ENCODE data around the gene C1orf21.
"Not testable (repeated sequence)": the region's sequence is repeated elsewhere in the genome, so short reads cannot be mapped to it uniquely, and the experiment has no call there.

C1orf21 gene, protein sequence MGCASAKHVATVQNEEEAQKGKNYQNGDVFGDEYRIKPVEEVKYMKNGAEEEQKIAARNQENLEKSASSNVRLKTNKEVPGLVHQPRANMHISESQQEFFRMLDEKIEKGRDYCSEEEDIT

DNA sequence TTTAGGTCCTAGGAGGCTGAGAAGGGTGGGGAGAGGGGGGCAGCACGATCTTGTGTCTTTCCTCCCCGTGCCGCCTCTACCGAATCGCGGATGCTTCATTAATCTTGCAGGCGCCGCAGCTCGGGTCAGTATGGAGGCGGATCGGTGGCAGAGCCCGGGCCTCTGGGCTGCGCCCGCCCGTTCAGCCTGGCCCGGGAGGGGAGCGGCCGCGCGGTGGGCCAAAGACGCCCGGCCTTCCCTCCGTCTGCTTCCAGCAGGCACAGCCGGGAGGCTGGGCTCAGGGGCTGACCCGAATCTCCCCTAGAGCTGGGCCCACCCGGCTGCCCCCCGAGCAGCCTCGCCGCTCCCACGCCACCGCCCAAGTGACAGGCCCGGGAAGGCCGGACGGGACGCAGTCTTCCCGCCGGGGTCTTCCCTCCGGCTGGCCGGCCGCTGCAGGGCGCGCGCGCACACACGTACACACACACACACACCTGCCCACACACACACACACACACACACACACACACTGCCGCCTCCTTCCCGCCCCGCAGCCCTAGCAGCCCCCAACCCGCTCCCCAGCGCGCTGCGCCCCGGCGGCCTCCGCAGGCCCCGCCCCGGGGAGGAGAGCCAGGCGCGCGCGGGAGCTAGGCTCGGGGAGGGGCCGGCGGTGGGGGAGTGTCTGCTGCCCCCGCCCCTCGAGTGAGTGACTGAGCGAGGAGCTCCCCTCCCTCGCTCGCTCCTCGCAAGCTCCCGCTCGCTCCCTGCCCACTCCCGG is at the start of gene C1orf21:
TSS of gene C1orf21 (plus strand) at position 718 of the 757 bp plus-strand sequence. CDS start 90,481 bp downstream, outside the sequence.
- peak; percentile 47 for DNase-seq (ENCODE audit: low spot score)

DNA sequence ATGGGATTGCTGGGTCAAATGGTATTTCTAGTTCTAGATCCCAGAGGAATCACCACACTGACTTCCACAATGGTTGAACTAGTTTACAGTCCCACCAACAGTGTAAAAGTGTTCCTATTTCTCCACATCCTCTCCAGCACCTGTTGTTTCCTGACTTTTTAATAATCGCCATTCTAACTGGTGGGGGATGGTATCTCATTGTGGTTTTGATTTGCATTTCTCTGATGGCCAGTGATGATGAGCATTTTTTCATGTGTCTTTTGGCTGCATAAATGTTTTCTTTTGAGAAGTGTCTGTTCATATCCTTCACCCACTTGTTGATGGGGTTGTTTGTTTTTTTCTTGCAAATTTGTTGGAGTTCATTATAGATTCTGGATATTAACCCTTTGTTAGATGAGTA is 49.0 kb upstream of the C1orf21 start:
- DNase-seq (ENCODE audit: low spot score) = not testable (repeated sequence)

DNA sequence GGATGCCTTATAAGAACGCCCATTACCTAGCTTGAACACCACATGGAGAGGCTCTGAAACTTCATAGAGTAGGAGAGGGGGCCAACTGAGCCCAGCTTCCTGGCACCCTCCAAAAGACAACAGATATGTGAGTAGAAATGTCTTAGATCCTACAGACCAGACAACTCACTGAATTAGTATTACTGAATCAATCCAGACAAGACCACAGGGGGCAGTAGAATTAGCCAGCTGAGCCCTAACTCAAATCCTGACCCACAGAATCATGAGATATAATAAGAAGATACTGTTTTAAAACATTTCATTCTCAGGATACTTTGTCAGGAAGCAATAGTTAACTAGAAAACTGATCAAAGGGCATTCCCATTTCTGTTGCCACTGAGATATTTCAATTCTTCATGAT is 45.8 kb upstream of the C1orf21 start:
- no peak for DNase-seq (ENCODE audit: low spot score)

DNA sequence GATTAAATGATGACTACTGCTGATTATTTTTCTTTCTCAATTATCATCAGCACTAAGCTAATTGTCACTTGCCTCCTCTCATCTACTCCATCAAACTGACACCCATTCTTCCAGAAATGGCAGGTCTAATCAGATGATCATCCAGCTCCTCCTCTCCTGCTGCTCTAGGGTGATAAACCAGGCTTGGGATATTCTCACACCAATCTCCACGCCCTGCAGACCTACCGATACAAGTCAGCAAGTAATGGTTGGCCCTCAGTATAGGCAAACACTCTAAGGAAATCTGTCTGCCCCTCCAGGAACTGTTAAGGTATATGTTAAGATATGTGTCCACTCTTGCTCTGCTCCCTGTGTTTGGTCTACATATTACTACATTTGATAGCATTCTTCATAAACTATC is 36.3 kb upstream of the C1orf21 start:
- no peak for DNase-seq (ENCODE audit: low spot score)

DNA sequence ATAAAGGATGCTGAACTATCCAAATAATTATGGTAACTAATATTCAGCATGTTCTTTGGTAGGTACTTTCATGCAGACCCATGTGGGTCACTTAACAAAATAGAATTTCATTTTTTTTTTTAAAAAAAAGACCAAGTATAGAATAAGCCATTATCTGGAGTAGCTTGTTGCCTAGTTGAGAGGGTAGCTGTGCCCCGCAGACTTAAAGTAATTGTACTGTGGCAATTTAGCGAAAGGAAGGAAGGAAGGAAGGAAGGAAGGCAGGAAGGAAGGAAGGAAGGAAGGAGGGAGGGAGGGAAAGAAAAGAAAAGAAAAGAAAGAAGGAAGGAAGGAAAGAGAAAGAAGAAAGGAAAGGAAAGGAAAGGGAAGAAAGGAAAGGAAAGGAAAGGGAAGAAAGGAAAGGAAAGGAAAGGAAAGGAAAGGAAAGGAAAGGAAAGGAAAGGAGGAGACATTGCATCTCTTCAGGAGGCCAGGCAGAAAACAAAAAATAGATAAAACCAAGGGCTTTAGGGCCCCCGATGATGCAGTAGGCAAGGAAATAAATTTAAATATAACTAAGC is 35.3 kb upstream of the C1orf21 start:
- no peak for DNase-seq (ENCODE audit: low spot score)

DNA sequence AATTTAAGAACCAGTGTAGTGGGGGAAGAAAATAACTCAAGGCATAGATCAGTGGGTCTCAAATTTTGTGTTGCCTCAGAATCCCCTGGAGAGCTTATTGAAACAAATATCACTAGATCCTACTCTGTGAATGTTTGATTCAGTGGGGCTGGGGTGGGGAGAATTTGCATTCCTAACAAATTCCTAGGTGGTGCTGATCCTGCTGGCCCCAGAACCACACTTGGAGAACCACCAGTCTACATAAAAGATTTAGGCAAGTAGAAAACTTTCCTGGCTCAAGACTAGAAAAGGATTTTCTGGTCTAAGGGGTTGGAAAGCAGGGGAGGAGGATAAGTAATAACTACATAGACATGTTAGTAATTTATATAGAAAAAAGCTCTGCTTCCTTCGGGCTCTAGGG is 34.1 kb upstream of the C1orf21 start:
- no peak for DNase-seq (ENCODE audit: low spot score)

DNA sequence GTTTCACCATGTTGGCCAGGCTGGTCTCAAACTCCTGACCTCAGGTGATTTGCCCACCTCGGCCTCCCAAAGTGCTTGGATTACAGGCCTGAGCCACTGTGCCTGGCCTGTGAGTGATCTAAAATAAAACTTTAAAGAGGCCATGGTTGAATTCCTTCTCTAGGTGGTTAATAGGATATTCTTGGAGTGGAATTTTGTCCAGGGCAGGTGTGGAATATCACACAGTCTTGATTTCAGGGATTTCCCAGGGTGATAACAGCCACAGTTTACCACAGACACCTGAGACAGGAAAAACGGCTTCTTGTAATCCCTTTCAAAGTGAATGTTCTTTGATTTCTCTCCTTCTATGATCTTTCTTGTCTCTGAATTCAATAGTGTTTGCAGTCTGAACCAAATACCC is 32.1 kb upstream of the C1orf21 start:
- DNase-seq (ENCODE audit: low spot score) = no peak

DNA sequence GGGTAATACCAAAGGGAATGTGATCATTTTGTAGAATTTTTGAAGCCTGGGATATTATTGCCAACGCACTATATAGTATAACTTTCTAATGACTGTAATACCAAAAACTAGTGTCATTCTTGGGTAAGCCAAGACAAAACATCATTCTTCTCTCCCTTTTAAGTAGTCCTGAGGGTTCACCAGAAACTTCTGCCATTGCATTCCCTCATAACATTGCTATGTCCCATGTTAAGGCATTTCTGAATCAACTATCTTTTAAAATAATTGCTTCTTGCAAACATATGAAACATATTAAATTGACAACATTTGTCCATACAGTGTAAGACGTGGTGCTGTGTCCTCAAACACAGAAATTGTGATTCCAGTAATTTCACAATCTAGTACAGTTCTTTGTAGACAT is 29.9 kb upstream of the C1orf21 start:
- no peak for DNase-seq (ENCODE audit: low spot score)

DNA sequence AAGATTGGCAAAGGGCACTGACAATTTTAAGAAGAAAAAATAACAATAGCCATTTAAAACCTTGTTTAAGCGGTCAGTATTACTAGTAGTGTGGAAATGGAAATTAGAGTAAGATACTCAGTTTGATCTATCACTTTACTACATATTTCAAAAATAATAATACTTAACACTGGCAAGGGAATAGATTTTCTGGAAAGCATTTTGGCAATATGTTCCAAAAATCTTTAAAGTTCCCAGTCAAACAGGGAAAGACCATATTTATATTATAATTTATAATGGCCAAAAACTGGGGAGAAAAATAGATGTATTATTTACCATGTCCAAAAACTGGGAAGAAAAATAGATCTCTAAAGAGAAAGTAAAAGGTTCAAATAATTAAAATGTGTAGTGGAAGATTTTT is 28.6 kb upstream of the C1orf21 start:
- no peak for DNase-seq (ENCODE audit: low spot score)

DNA sequence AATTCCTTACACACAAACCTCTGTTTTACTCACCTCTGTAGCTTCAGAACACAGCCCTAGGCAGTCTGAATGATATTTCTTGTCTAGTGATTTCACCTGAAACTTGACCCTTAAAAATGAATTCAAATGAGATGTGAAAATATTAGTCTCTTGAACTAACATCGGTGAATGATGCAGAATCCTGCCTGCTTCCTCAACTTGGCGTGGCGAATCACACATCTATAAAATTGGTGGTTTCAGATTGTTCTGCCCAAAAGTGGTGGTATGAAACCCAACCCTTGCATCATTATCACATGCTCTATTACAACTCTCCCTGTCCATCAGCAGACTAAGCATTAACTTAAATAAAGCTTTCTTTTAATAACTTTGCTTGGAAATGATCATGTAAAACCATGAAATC is 26.9 kb upstream of the C1orf21 start:
- no peak for DNase-seq (ENCODE audit: low spot score)

DNA sequence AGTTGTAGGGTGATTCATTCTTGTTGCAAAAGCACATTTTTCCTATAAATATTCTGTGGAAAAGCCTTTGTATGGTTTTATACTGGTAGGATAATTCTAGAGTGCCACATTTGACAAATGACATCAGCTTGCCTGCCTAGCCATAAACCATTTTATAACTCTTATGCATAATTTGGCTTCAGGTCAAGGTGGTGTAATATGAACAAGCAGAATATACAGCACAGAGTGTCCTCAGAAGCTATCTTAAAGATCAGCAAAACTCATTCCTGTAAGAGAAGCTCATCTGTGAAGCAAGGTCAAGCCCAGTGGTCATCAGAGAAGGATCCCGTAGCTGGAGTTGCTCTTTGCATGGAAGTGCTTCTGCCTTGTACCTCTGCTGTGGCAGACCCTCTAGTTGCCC is 24.0 kb upstream of the C1orf21 start:
- DNase-seq (ENCODE audit: low spot score) = no peak

DNA sequence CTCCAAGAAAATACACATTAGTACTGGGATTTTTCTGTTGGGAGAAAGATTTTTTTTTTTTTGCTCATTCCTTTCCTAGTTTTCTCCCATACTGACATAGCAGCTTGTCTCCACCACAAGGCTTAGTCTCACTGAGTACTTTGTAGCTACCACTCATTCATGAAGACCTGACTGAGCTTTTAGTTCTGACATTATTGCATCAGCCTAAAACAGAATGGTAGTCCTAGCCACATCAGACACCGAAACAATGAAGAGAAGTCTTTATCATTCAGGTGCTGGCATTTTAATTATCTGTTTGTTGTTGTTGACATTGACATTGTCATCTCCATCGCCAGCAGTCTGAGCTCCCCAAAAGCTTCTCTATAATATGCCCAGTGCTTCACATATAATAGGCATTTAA is 21.1 kb upstream of the C1orf21 start:
- no peak for DNase-seq (ENCODE audit: low spot score)

DNA sequence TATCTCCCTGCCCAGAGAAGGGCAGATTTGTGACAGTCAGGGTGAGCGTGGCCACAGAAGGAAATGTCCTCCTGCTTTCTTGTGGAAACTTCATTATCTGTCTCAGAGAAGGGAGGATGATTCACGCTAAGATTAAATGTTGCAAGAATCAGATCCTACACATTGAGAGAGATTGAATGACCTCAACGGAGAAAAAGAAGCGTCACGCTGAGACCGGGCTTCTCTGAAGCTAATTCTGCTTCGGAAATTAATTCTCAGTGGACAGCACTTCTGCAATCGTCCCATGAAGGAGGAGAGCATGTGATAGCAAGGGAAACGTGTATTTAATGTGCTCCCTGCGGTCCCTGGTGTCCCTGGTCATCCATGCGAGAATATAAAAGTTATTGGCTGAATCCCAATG is 19.8 kb upstream of the C1orf21 start:
- no peak for DNase-seq (ENCODE audit: low spot score)

DNA sequence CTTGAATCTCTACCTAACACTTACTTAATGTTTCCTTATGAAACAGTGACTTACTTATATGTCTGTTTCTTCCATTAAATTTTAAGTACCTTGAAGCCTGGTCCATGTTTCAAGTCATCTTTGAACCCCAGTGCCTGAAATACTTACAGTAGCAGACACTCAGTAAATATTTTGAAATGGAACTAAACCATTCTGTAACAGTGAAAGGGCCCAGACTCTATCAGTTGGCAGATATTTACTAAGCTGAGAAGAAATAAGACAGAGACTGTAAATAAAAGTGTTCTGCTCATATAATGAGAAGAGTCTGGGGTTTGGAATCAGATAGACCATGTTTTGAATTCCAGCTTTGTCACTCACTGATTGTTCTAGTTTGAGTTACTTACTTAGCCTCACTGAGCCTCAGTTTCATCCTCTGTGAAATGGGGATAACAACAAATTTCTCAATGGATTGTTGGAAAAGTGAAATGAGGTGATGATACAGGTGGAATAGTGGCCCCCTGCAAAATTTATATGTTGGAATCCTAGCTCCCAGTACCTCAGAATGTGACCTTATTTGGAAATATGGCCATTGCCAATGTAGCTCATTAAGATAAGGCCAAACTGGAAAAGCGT is 19.3 kb upstream of the C1orf21 start:
- no peak for DNase-seq (ENCODE audit: low spot score)

DNA sequence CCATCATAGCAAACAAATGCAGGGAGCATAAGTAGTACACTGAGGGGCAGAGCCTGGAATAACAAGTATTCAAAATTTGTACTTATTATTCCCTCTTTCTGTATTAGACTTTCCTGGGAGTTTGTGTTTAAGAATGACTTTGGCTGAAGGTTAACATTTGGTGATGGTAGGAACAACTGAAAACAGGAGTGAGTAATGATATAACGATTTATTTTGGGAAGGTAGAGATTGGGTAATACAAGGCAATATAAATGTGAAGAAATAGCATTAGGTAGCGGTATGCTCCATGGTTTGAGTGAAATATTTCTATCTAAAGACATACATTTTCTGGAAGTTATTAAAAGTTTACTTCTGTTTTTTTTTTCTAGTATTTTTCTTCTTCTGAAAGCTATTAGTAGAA is 18.5 kb upstream of the C1orf21 start:
- DNase-seq (ENCODE audit: low spot score) = no peak

DNA sequence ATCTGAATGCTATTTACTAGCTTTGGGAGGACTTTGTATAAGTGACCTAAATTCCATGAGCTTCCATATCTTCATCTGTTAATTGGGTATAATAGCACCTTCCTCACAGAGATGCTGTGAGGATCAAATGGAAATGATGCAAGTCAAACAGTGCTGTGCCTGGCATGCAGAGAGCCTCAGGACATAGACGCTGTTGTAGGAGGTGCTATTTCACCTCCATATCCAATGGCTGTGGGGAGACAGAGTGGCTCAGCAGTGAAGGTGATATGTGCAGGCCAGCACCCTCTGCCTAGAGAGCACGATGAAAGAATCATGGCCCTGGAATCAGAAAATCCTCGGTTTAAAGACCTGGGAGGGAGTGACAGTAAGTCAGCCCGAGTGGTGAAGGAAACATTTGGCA is 16.0 kb upstream of the C1orf21 start:
- no peak for DNase-seq (ENCODE audit: low spot score)

DNA sequence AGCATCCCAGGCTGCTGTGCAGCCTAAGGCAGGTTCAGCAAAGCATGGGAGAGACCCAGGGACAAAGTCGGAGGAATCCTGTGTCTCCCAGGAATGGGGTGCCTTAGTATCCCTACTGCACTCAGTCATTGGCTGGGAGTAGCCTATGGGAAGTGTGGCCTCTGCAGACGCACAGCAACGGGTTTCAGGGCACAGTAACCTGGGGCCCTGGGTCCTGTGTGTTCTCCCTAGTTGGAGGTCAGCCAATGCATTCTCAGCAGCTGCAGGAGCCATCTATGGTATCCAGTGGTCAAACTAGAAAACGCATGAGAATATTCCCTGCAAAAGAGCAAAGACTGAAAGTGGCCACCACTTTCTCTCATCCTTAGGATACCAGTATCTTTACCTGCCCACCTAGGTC is 13.7 kb upstream of the C1orf21 start:
- no peak for DNase-seq (ENCODE audit: low spot score)

DNA sequence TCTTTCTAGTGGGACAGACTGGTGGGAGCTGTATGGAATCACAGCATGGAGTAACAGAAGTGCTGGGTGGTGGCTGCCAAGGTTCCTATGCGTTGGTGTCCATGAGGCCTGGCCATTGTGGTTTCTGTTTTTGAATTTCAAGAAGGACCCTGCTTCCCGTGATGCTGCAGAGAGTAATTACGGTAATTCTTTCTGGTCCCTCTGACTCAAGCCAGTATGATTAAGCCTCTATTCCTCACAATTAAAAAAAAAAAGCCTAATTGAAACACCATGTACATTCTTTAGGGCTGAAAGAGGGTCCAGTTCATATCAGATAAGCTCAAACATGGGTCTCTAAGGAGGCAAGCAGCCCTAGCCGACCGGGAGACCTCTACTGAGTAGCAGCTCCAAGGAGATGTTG is 10.5 kb upstream of the C1orf21 start:
- DNase-seq (ENCODE audit: low spot score) = no peak

DNA sequence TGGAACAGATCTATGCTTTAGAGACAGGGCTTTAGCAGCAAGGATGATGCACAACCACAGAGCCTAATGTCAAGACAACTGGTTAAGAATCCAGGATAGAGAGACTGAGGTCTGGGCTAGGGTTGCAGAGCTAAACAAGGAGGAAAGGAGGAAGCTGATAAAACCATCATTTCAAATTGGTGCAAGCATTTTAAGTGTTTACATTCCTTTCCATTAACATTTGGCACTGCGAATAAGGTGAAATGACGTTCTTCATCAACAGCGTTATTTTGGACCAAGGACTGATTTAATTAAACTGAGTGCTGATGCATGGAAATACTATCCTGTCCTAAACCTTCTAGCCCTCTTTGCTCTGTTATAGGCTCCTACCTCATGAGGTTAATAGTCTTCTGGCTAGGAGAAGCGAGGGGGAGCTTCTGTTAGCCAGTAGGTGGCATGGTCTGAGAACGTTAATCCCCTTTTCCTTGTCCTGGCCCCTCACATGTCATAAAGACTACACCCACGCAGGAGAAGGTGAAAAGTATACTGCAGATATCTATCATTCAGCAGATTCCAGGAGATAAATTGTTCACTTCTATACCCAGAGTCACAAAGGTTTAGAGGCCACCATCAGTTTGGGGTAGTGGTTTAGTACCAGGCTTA is 7.6 kb upstream of the C1orf21 start:
- DNase-seq (ENCODE audit: low spot score) = no peak

DNA sequence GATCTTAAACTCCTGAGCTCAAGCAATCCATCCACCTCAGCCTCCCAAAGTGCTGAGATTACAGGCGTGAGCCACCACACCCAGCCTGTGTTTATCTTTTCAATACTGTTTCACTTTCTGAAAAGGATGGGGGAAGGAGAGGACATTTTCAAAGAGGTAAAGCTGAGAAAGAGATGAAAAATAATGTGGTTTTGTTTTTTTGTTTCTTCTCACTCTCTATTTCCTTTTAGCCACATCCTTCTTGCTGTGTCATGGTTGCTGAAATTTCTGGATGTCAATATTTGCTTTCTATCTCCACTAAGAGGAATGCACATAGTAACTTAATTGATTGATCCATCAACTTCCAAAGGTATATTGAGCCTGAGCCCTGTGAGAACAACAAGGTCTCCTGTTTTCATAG is 6.4 kb upstream of the C1orf21 start:
- no peak for DNase-seq (ENCODE audit: low spot score)

DNA sequence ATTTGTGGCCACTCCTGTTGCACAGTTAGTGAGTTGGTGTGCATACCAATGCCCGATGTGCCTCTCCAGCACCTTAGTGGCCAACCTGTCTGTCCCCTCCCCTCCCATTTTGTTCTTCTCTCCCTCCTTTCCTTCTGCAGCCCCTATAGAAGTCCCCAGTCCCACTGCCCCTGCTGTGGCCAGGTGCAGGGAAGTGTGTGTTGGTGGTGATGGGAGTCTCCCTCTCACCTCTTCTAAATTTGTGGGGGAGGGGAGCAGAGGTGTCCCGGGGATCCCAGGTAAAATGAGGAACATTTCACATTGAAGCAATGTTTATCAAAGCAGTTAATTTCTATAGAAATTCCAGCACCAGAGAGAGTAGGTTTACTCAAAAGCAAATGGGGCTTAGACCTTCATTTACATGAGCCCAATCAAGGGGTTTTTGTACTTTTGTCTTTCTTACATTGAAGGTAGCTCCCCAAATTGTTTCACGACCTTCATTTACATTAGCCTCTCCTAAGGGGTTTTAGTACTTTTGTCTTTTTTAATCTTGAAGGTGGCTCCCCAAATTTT is 3.0 kb upstream of the C1orf21 start:
- DNase-seq (ENCODE audit: low spot score) = no peak

DNA sequence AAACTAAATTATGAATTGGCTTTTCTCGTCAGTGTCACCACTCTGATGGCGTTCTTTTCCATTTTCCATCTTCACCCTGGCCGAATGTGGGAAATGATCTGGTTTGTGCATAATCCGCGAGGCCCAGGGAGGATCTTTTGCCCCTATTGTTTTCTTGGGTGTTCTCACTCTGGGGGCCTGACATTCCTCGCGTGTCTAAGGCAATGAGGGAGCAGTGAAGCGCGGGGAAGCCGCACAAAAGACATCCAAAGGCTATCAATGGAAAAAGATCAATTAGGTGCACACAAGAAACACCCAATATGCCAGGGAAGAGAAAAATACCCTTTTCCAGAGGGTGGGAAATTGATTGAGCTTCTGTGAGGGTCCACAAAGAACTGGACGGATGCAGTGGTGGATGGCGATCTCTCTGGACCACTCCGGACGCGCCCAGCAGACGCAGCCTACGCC is 941 bp upstream of the C1orf21 start:
- no peak for DNase-seq (ENCODE audit: low spot score)

DNA sequence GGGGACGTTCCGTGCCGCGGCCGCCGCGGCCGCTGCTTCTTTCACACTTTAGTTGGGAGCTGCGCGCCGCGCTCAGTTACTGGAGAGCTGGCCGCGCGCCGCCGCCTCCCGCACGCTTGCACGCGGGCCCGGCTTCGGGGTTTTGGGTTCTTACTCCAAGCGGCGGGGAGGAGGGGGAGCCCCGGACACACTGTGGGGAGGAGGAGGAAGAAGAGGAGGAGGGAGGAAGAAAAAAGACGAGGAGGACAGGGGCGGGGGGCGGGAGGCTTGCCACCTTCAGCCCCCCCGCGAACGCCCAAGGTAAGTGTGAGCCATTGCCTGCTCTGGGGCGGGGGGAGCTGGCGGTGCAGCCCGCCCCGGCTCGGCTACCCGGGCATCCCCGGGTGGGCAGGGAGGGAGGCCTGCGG is 243 bp downstream of the C1orf21 start:
- DNase-seq (ENCODE audit: low spot score) = no peak

Data from NAMALWA (cell line).